Activated T-cell treated with anti-CD3 and anti-CD28 coated beads for 4 hours (primary cell): ENCODE data around the gene AKAP3.

Experiments used
- DNase-seq: peaks from one replicate; pipeline ENCODE4 v3.0.0-alpha.2; 2020

The AKAP3 gene

GRCh38 chr12:4591180-4591687 is 57.6 kb downstream of the AKAP3 start:
- no peak for DNase-seq

- DNase-seq = no peak
Observed at GRCh38 chr12:4589941-4590340, 58.9 kb downstream of the AKAP3 start.

- DNase-seq = no peak
Observed at GRCh38 chr12:4588916-4589315, 59.9 kb downstream of the AKAP3 start.

- DNase-seq = no peak
Observed at GRCh38 chr12:4587108-4587507, 61.7 kb downstream of the AKAP3 start.

- no peak for DNase-seq
Observed at GRCh38 chr12:4586500-4586899, 62.4 kb downstream of the AKAP3 start.

- DNase-seq = no peak
Observed at GRCh38 chr12:4584896-4585295, 64.0 kb downstream of the AKAP3 start.

GRCh38 chr12:4584281-4584680 is 64.6 kb downstream of the AKAP3 start:
- no peak for DNase-seq

GRCh38 chr12:4580281-4580688 is 68.6 kb downstream of the AKAP3 start:
- no peak for DNase-seq

GRCh38 chr12:4579305-4580102 is 69.3 kb downstream of the AKAP3 start:
- no peak for DNase-seq

GRCh38 chr12:4572680-4573079 is 76.2 kb downstream of the AKAP3 start:
- DNase-seq = no peak

GRCh38 chr12:4569261-4569660 is 79.6 kb downstream of the AKAP3 start:
- no peak for DNase-seq

GRCh38 chr12:4567073-4567881 is 81.6 kb downstream of the AKAP3 start:
- DNase-seq = no peak

GRCh38 chr12:4566474-4566873 is 82.4 kb downstream of the AKAP3 start:
- DNase-seq = no peak
